Activated CD4-positive, alpha-beta memory T cell treated with anti-CD3 and anti-CD28 coated beads for 36 hours (primary cell): ENCODE measurements around the gene GPR89B. TPM values are rescaled to one million over a fixed set of nuclear protein-coding genes. Genes with fewer than 3 reads are reported as not detected.
"Not testable (repeated sequence)": the region's sequence is repeated elsewhere in the genome, so short reads cannot be mapped to it uniquely, and the experiment has no call there.

Experiments
- CTCF ChIA-PET: fragments of 350-600 bp; sonication (Branson Sonifier 250); formaldehyde crosslinking; loops from one replicate; lab custom pipeline; 2021; ENCODE audit warnings: antibody characterized with exemption, inconsistent platforms; lab: Charles Lee
- POLR2A ChIA-PET: fragments of 350-600 bp; sonication (Branson Sonifier 250); formaldehyde crosslinking; loops from one replicate; lab custom pipeline; 2021; ENCODE audit warnings: antibody characterized with exemption; lab: Charles Lee
- DNase-seq: peaks from one replicate; pipeline ENCODE4 v3.0.0-alpha.2; 2020
- H3K27ac Mint-ChIP-seq: one replicate; pipeline ENCODE4 v1.8.0; 2021; ENCODE audit warnings: mixed read lengths
- H3K27me3 Mint-ChIP-seq: one replicate; pipeline ENCODE4 v1.8.0; 2021; ENCODE audit warnings: mixed read lengths
- H3K36me3 Mint-ChIP-seq: one replicate; pipeline ENCODE4 v1.8.0; 2021; ENCODE audit warnings: mixed read lengths
- H3K4me1 Mint-ChIP-seq: one replicate; pipeline ENCODE4 v1.8.0; 2021; ENCODE audit warnings: low read depth, mixed read lengths
- H3K4me3 Mint-ChIP-seq: one replicate; pipeline ENCODE4 v1.8.0; 2021; ENCODE audit warnings: mild to moderate bottlenecking, mixed read lengths
- H3K9me3 Mint-ChIP-seq: one replicate; pipeline ENCODE4 v1.8.0; 2021; ENCODE audit warnings: mixed read lengths
- intact Hi-C: fragments of 100-400 bp; cut with micrococcal nuclease; formaldehyde crosslinking; loops from one replicate; pipeline ENCODE4 v1.15.1; 2023
- total RNA-seq, 2 experiments: library from RNA; stranded (reverse); gene quantifications; one replicate each; pipeline ENCODE4 v1.2.3, GENCODE V29; 2021

GPR89B gene
- total RNA-seq, 2 experiments from 2014 or later = 15.2 to 15.5 TPM

DNA sequence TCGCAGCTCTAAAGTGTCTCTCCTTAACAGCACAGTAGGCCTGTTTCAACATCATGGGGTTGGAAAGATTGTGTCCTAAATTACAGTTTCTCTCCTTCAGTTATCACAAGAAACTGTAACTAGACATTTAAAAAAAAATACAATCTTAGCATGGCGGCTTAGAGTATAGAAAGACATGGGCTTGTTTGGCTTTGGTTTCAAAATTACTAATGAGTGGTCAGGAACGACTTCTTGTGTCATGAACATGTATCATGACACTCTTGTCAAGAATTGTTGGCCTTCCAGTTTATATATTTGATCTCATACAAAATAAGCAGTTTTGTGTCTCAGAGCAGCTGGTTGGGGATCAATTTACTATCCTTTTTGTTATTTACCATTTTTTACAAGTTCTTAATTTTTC lies 23.5 kb upstream of the GPR89B start:
- intact Hi-C loops = no loop called here
- no peaks in the 10 kb centered on the region for H3K27me3 Mint-ChIP-seq
- no peaks in the 10 kb centered on the region for H3K36me3 Mint-ChIP-seq
- no peak overlapping the region for H3K27ac Mint-ChIP-seq
- no peaks in the 10 kb centered on the region for H3K9me3 Mint-ChIP-seq
- POLR2A ChIA-PET = no interaction called here
- H3K4me3 Mint-ChIP-seq = no peak overlapping the region
- peaks cover 8% of the 10 kb centered on the region for H3K4me1 Mint-ChIP-seq
- DNase-seq = no peak
- CTCF ChIA-PET = interaction anchor here (3.2 kb wide), 1 partner anchor 13 kb away, joined by 23 read pairs; no protein-coding TSS in a partner anchor

DNA sequence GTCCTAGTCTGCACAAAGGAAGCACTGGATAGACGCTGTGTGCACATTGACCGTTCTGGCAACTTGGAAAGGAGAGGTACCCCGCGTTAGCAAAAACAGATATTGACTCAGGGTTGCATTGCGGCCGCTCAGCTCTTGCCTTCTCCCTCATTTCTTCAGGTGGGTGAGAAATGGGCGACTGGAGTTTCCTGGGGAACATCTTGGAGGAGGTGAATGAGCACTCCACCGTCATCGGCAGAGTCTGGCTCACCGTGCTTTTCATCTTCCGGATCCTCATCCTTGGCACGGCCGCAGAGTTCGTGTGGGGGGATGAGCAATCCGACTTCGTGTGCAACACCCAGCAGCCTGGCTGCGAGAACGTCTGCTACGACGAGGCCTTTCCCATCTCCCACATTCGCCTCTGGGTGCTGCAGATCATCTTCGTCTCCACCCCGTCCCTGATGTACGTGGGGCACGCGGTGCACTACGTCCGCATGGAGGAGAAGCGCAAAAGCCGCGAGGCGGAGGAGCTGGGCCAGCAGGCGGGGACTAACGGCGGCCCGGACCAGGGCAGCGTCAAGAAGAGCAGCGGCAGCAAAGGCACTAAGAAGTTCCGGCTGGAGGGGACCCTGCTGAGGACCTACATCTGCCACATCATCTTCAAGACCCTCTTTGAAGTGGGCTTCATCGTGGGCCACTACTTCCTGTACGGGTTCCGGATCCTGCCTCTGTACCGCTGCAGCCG lies 20.3 kb upstream of the GPR89B start:
- H3K4me1 Mint-ChIP-seq = peaks cover 8% of the 10 kb centered on the region
- CTCF ChIA-PET = no interaction called here
- H3K4me3 Mint-ChIP-seq = no peak overlapping the region
- no peak overlapping the region for H3K27ac Mint-ChIP-seq
- H3K36me3 Mint-ChIP-seq = no peaks in the 10 kb centered on the region
- POLR2A ChIA-PET = no interaction called here
- H3K27me3 Mint-ChIP-seq = no peaks in the 10 kb centered on the region
- intact Hi-C loops = no loop called here
- H3K9me3 Mint-ChIP-seq = no peaks in the 10 kb centered on the region
- DNase-seq = no peak

- POLR2A ChIA-PET = no interaction called here
- DNase-seq = no peak
- Mint-ChIP-seq H3K27ac (no peak overlapping the region), H3K36me3 (no peaks in the 10 kb centered on the region), H3K9me3 (no peaks in the 10 kb centered on the region), H3K4me3 (no peak overlapping the region), H3K4me1 (no peaks in the 10 kb centered on the region), H3K27me3 (peaks cover 5% of the 10 kb centered on the region)
- CTCF ChIA-PET = interaction anchor here (1.3 kb wide), 1 partner anchor 20 kb away, joined by 4 read pairs; no protein-coding TSS in a partner anchor
- intact Hi-C loops = loop anchor here (10.0 kb wide), 1 partner anchor 58 kb away; no protein-coding TSS in a partner anchor
These were observed 15.7 kb upstream of the GPR89B start for GRCh38 chr1:147912553-147912952.

GRCh38 chr1:147913362-147913942 lies 14.8 kb upstream of the GPR89B start:
- ChIA-PET CTCF (interaction anchor here (1.3 kb wide), 1 partner anchor 21 kb away, joined by 4 read pairs; no protein-coding TSS in a partner anchor), POLR2A (no interaction called here)
- Mint-ChIP-seq H3K36me3 (no peaks in the 10 kb centered on the region), H3K4me1 (no peaks in the 10 kb centered on the region), H3K27ac (no peak overlapping the region), H3K4me3 (no peak overlapping the region), H3K9me3 (no peaks in the 10 kb centered on the region), H3K27me3 (peaks cover 5% of the 10 kb centered on the region)
- intact Hi-C loops = loop anchor here (10.0 kb wide), 1 partner anchor 59 kb away; no protein-coding TSS in a partner anchor
- no peak for DNase-seq

- intact Hi-C loops = loop anchor here (10.0 kb wide), 1 partner anchor 65 kb away; no protein-coding TSS in a partner anchor
- no peak overlapping the region for H3K4me3 Mint-ChIP-seq
- POLR2A ChIA-PET = no interaction called here
These were observed 8.3 kb upstream of the GPR89B start for GRCh38 chr1:147919896-147920295.

GRCh38 chr1:147924813-147925212 lies 3.4 kb upstream of the GPR89B start:
- POLR2A ChIA-PET = no interaction called here
- H3K4me1 Mint-ChIP-seq = peaks cover 10% of the 10 kb centered on the region
- peak; percentile 14 for DNase-seq
- no peaks in the 10 kb centered on the region for H3K27me3 Mint-ChIP-seq
- no peaks in the 10 kb centered on the region for H3K36me3 Mint-ChIP-seq
- CTCF ChIA-PET = no interaction called here
- intact Hi-C loops = no loop called here
- H3K27ac Mint-ChIP-seq = no peak overlapping the region
- H3K4me3 Mint-ChIP-seq = no peak overlapping the region
- no peaks in the 10 kb centered on the region for H3K9me3 Mint-ChIP-seq

More at GRCh38 chr1:147919896-147920295, 8.3 kb upstream of the GPR89B start:
- H3K9me3 Mint-ChIP-seq = no peaks in the 10 kb centered on the region
- DNase-seq = no peak
- CTCF ChIA-PET = interaction anchor here (1.5 kb wide), 1 partner anchor 27 kb away, joined by 6 read pairs; no protein-coding TSS in a partner anchor
- H3K4me1 Mint-ChIP-seq = peaks cover 5% of the 10 kb centered on the region
- peaks cover 5% of the 10 kb centered on the region for H3K27me3 Mint-ChIP-seq
- H3K36me3 Mint-ChIP-seq = no peaks in the 10 kb centered on the region
- H3K27ac Mint-ChIP-seq = no peak overlapping the region

- H3K9me3 Mint-ChIP-seq, H3K4me3 Mint-ChIP-seq, POLR2A ChIA-PET, H3K27me3 Mint-ChIP-seq, intact Hi-C loops, H3K36me3 Mint-ChIP-seq, DNase-seq, H3K27ac Mint-ChIP-seq, CTCF ChIA-PET: not testable (repeated sequence)
- H3K4me1 Mint-ChIP-seq = peaks cover 28% of the 10 kb centered on the region
These were observed 1.0 kb upstream of the GPR89B start for GRCh38 chr1:147927215-147927614.

GRCh38 chr1:147927689-147928088 lies 531 bp upstream of the GPR89B start:
- H3K27me3 Mint-ChIP-seq, DNase-seq, CTCF ChIA-PET, H3K27ac Mint-ChIP-seq, H3K4me3 Mint-ChIP-seq, intact Hi-C loops, H3K36me3 Mint-ChIP-seq, H3K9me3 Mint-ChIP-seq, POLR2A ChIA-PET: not testable (repeated sequence)
- peaks cover 32% of the 10 kb centered on the region for H3K4me1 Mint-ChIP-seq

- intact Hi-C loops, H3K36me3 Mint-ChIP-seq, CTCF ChIA-PET, H3K4me3 Mint-ChIP-seq, DNase-seq, H3K27ac Mint-ChIP-seq, H3K27me3 Mint-ChIP-seq, POLR2A ChIA-PET, H3K9me3 Mint-ChIP-seq: not testable (repeated sequence)
- H3K4me1 Mint-ChIP-seq = peaks cover 31% of the 10 kb centered on the region
These were observed 2.9 kb downstream of the GPR89B start for GRCh38 chr1:147931137-147931536.

DNA sequence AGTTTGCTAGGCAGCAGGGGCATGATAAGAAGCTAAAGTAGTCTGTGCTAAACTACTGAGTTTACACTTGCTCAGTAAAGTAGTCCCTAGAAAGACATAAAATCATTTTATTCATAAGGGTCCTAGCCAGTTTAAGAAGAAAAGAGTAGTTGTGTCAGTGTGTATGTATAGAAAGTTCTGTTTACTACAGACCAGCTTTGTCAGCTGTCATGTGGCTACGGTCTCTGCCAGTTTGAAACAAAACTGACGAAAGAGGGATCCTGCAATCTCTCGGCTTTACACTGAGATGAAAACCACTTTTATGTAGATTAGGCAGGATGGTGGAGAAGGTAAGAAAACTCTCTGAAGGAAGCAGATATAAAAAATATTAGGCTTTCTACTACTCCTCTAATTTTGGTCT lies 7.1 kb downstream of the GPR89B start:
- CTCF ChIA-PET, H3K27ac Mint-ChIP-seq, H3K4me3 Mint-ChIP-seq, H3K27me3 Mint-ChIP-seq, POLR2A ChIA-PET, DNase-seq, H3K9me3 Mint-ChIP-seq, intact Hi-C loops, H3K36me3 Mint-ChIP-seq: not testable (repeated sequence)
- peaks cover 24% of the 10 kb centered on the region for H3K4me1 Mint-ChIP-seq

DNA sequence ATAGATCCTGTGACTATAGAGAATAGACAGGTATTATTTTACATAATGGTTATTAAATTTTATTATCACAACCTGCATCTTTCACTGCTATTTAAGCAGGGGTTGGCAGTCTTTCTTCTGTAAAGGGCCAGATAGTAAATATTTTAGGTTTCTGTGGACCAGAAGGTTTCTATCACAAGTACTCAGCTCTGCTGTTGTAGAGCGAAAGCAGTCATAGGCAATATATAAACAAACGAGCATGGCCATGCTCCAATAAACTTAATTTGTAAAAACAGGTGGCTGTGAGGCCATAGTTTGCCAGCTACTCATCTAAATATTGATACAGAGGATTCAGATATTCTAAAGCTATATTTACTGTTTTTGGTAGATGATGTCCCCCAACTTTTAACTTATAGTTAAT lies 12.2 kb downstream of the GPR89B start:
- H3K36me3 Mint-ChIP-seq, H3K4me3 Mint-ChIP-seq, H3K27me3 Mint-ChIP-seq, POLR2A ChIA-PET, intact Hi-C loops, H3K27ac Mint-ChIP-seq, CTCF ChIA-PET, DNase-seq, H3K9me3 Mint-ChIP-seq, H3K4me1 Mint-ChIP-seq: not testable (repeated sequence)

DNA sequence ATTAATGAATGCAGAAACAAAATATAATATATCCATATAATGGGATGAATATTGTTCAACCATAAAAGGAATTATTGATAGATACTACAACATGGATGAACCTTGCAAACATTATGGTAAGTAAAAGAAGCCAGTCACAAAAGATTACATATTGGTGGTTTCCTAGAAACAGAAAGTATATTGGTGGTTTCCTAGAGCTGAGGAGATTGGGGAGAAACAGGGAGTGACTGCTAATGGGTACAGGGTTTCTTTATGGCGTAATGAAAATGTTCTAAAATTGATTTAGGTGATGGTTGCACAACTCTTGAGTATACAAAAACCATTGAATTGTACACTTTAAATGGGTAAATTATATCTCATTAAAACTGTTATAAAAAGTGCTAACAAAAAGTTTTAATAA lies 14.3 kb downstream of the GPR89B start:
- CTCF ChIA-PET, H3K27ac Mint-ChIP-seq, POLR2A ChIA-PET, H3K4me1 Mint-ChIP-seq, DNase-seq, H3K9me3 Mint-ChIP-seq, H3K36me3 Mint-ChIP-seq, H3K4me3 Mint-ChIP-seq, H3K27me3 Mint-ChIP-seq, intact Hi-C loops: not testable (repeated sequence)
